GM13977 (cell line): ENCODE data around the gene ABCC8.

Source experiments
- DNase-seq: peaks from one replicate; pipeline ENCODE4 v3.0.0; 2012; ENCODE audit warnings: low spot score
- in situ Hi-C: fragments of 300-500 bp; cut with MboI; formaldehyde crosslinking; loops from one replicate; pipeline ENCODE4 v1.12.0; 2022; ENCODE audit warnings: low sequenced_read_pairs, low pct_unique_long_range_greater_than_20kb, mixed read lengths, inconsistent platforms; ENCODE audit not compliant: unreplicated experiment
- TF ChIP-seq, protein P1 (sequence below): IDR thresholded peaks from 2 replicates; pipeline ENCODE4 v1.5.1; 2012; ENCODE audit warnings: mild to moderate bottlenecking, control low read depth; ENCODE audit not compliant: insufficient read depth; ENCODE audit errors: extremely low read depth, missing control alignments

The ABCC8 gene

GRCh38 chr11:17507773-17508172 is 31.1 kb upstream of the ABCC8 start:
- TF ChIP-seq, protein P1, sequence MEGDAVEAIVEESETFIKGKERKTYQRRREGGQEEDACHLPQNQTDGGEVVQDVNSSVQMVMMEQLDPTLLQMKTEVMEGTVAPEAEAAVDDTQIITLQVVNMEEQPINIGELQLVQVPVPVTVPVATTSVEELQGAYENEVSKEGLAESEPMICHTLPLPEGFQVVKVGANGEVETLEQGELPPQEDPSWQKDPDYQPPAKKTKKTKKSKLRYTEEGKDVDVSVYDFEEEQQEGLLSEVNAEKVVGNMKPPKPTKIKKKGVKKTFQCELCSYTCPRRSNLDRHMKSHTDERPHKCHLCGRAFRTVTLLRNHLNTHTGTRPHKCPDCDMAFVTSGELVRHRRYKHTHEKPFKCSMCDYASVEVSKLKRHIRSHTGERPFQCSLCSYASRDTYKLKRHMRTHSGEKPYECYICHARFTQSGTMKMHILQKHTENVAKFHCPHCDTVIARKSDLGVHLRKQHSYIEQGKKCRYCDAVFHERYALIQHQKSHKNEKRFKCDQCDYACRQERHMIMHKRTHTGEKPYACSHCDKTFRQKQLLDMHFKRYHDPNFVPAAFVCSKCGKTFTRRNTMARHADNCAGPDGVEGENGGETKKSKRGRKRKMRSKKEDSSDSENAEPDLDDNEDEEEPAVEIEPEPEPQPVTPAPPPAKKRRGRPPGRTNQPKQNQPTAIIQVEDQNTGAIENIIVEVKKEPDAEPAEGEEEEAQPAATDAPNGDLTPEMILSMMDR = no peak
- in situ Hi-C loops = loop anchor here (10.0 to 25.0 kb wide), 3 partner anchors 123 to 720 kb away; partner anchors contain the start of gene KCNJ11
- no peak for DNase-seq

GRCh38 chr11:17506942-17507341 is 30.3 kb upstream of the ABCC8 start:
- DNase-seq = peak; percentile 51
- TF ChIP-seq, protein P1 = no peak
- in situ Hi-C loops = loop anchor here (10.0 to 25.0 kb wide), 3 partner anchors 122 to 720 kb away; partner anchors contain the start of gene KCNJ11

DNA sequence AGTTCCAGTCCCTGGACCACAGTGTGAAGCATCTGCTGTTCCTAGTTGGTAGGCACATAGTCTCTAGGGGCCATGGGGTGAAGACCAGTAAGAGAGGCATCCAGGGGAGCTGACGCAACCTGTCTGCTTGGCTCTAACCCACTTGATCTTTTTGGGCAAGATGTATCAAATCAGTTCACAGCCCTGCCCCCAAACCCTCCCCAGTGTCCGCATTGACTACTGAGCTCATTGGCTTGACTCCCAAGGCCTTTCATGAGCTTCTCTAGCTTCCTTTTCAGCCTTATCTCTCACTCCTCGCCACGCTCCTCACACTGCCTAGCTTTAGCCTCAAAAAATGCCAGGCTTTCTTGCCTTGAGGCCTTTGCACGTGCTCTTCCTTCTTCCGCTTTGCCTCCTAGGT is 29.7 kb upstream of the ABCC8 start:
- TF ChIP-seq, protein P1 = no peak
- DNase-seq = no peak
- in situ Hi-C loops = loop anchor here (10.0 to 25.0 kb wide), 3 partner anchors 122 to 719 kb away; partner anchors contain the start of gene KCNJ11

DNA sequence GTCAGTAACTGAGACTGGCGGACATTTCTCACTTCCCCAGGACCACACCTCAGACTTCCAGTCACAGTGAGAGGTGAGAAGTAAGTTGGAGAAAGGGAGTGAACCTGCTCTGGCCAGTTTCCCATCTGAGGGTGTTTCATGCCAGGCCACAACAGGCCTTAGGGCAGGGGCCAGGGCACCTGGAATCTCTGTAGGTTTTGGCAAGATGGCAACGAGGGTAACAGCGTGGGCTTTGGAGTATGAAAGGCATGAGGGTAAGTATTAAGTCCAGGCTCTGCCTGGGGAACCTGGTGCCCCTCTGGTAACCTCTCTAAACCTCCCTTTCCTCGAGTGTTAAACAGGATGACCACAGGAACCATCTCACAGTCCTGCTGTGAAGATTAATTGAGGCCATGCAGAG is 28.5 kb upstream of the ABCC8 start:
- TF ChIP-seq, protein P1 = no peak
- DNase-seq = no peak
- in situ Hi-C loops = loop anchor here (10.0 to 25.0 kb wide), 3 partner anchors 120 to 718 kb away; partner anchors contain the start of gene KCNJ11

GRCh38 chr11:17504330-17505107 is 27.9 kb upstream of the ABCC8 start:
- in situ Hi-C loops = loop anchor here (10.0 to 25.0 kb wide), 3 partner anchors 120 to 717 kb away; partner anchors contain the start of gene KCNJ11
- TF ChIP-seq, protein P1 = peak; percentile 82

DNA sequence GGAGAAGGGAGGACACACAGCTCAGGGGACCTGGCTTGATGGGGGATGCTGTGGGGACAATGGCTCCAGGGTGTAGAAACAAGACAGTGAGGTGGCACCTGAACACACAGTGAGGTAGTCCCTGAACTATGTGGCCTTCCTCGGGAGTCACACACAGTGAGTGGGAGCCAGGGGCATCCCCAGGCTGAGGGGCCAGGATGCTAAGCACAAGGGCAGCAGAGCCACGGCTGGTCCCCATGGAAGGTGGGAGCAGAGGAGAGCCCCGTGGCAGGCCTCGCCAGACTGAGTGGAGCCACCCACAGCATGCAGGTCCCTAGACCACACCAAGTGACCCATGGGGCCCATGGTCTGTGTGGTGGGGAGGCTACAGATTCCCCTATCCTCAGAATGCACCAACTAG is 26.0 kb upstream of the ABCC8 start:
- TF ChIP-seq, protein P1 = no peak
- no peak for DNase-seq
- in situ Hi-C loops = loop anchor here (10.0 to 25.0 kb wide), 3 partner anchors 118 to 715 kb away; partner anchors contain the start of gene KCNJ11

More at GRCh38 chr11:17504330-17505107, 27.9 kb upstream of the ABCC8 start:
- peak; percentile 81 for DNase-seq
